DOHH2 (cell line): ENCODE results near the gene DCST2.

Source experiments
- CTCF ChIP-seq: fragments of 200-600 bp; sonication (generic); IDR thresholded peaks from one replicate; pipeline ENCODE4 v1.5.1; 2014; ENCODE audit warnings: antibody characterized with exemption, mild to moderate bottlenecking, low read depth, low read length; ENCODE audit not compliant: poor library complexity, severe bottlenecking
- EZH2phosphoT487 ChIP-seq: fragments of 200-600 bp; sonication (generic); IDR thresholded peaks from 2 replicates; pipeline ENCODE4 v1.6.1; 2017; ENCODE audit warnings: borderline replicate concordance, mild to moderate bottlenecking, antibody characterized with exemption, low read length, moderate library complexity, mixed read lengths

GRCh38 chr1:154972213-154972516 is 61.4 kb downstream of the DCST2 start:
- no peak for TF ChIP-seq CTCF
- no peak for TF ChIP-seq EZH2phosphoT487
